HG02840 (cell line): ENCODE measurements around the gene KMO.

Source experiments
- ATAC-seq: cut with Tn5 transposase; IDR thresholded peaks from one replicate; pipeline ENCODE4 v1.9.1; 2021; ENCODE audit warnings: mild to moderate bottlenecking, moderate library complexity, moderate number of reproducible peaks; ENCODE audit not compliant: unreplicated experiment, low FRiP score

KMO gene

DNA sequence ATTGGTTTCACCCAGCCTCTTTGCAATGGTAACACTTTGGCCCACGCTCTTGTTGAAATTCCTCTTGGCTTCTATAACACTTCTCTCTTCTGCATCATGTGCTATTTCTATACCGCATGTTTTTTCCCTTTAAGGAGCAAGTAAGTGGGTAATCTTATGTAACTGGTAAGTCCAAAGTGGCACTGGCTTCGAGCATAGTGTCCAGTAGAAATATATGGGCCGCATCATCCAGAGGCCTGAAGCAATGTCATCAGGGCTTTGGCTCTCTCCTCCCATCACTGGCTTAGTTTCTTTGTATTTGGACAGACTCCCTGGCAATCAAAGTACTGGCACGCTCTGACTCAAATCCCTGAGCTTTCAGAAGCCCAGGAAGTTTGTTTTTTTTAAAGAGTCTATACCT, 90.5 kb downstream of the KMO start:
- ATAC-seq = no peak

- no peak for ATAC-seq
These were observed 92.8 kb downstream of the KMO start for GRCh38 chr1:241624935-241625334.

DNA sequence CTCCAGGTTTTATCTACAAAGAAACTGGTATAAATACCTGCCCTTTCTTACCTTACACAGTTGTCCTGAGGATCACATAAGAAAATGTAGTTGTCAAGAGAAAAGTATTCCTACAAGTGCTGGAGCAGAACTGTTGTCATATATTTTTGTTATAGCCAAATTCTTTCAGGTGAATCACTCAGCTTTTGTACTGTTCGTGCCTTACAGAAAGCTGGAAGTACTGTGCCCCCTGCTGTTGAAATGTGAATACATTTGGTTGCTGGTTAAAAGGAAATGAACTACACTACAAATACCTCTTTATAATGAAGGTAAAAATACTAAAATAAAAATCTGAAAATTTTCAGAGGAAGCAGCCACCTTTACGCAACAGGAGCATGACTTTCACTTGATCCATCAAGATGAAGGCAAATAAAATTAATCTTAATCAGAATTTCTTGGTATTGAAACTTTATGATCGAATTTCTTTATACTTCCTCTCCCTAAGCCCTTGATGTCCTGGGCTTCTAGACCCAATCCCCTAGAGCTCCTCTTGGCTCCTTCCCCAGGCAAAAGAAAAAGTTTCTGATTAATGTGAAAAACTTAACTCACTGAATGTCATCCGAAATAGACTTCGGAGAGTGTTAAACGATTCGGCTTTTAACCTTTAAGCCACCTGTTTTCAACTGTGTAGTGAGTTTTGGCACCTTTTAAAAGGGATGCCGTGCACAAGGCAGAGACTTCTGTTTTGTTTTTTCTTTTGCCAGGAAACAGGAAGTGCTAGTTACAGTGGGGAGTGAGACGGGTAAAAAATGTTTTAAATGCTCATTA, 95.5 kb downstream of the KMO start:
- peak; percentile 66 for ATAC-seq

GRCh38 chr1:241630005-241630404, 97.8 kb downstream of the KMO start:
- no peak for ATAC-seq

GRCh38 chr1:241630476-241630875, 98.3 kb downstream of the KMO start:
- no peak for ATAC-seq

DNA sequence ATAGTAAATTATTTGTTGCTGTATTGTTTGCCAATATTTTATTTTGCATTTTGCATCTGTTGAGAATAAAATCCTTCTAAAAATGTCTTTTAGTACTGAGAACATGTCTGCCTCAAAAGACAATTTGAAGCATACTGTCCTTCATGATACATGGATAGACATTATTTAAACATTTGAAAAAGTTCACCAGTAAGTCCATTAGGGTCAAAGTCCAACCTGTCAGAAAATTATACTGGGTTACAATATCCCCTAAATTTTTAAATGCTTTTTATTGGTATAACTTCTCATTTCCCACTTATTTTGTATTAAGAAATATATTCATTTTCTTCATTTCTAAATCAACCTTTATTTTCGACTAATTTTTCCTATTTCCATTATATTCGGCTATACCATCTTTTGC, 98.7 kb downstream of the KMO start:
- ATAC-seq = no peak

- no peak for ATAC-seq
These were observed 99.5 kb downstream of the KMO start for GRCh38 chr1:241631674-241632073.

- ATAC-seq = no peak
These were observed 100.8 kb downstream of the KMO start for GRCh38 chr1:241632987-241633386.

DNA sequence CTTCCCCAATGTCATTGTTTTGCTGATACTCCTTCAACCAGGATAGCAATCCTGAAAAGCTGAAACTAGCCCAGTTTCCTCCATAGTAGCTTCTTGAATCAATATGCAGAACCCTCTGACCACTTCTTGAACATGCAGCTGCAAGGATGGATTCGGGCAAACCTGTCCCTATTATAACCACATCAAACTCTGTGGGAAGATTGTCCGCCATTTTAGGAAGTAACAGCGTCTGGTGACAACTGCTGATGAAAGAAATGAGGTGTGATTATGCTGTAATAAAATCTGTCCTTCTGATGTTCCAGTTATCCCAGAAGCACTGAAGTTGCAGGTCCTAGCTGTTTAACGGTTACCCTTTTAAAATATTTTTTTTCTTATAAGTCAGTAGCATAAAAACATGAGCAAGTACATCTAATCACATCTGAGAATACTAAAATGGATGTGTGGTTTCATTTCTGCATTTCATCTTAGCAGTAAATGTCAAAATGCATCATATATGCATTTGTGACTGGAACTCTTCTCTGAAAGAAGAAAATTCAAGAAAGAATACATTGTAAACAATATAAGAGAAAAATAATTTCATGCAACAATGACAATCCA, 103.5 kb downstream of the KMO start:
- no peak for ATAC-seq

GRCh38 chr1:241636291-241636690, 104.1 kb downstream of the KMO start:
- no peak for ATAC-seq

DNA sequence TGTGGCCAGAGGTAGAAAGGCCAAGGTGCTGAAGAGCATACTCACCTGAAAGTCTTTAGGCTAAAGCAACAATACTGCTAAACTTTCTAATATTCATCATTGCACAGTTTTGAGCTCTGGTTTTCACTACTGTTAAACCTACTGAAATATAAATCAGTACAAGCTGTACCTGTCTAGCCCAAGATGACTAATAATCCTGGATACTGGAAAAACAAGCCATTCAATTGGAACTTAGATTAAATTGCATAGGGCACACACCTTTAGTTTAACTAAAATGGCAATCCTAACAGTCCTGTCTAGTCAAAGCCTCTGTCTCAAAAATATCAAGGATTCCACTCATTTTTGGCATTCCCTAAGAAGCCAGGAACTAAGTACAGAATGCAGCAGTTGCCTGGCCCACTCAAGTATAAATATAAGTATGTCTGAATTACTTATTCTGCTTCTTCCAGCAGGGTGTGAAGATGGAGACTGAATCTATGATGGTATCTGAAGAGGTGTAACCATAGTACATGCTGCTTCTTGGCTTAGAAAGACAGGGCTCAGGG, 104.9 kb downstream of the KMO start:
- no peak for ATAC-seq

DNA sequence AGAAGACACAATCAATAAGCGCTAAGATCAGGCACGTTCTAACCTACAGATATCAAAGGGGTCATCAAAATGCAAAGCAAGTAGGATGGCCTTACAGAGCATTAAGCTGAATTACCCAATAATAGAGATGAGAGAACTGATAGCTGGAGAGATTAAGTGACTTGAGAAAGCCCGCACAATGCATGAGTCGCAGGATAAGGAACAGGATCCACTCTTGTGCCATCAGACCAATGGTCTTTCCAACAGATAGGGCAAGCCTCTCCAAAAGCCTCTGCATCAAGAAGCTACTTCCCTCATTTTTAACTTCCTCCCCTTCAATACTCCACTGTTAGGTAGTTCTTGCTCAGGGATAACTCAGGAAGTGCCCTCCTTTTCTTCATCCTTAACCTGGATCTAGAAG, 105.4 kb downstream of the KMO start:
- no peak for ATAC-seq

DNA sequence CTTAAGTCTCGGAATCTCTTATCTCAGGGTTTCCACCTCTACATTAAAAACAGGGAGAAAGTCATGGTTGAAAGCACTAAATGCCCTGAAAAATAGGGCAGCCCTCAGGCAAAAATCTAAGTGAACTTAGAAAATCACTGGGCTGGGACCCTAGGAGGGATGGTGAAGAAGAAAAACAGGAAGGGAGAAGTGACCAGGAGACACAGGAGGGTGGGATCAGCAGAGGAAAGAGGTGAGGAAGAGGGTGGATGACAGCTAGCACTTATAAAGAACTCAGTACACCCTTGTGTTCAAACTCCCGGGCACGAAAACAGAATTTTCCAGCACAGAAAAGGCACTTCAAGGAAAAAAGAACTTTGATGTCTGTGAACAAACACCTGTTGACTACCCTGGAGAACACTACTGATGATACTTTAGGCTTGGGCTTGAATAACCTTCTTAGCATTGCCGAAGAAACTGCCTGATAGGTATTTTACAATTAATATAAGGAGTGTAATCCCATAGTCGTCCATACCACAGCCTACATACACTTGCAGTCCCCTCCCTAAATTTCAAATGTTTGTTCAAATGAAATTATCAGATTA, 106.0 kb downstream of the KMO start:
- ATAC-seq = no peak

DNA sequence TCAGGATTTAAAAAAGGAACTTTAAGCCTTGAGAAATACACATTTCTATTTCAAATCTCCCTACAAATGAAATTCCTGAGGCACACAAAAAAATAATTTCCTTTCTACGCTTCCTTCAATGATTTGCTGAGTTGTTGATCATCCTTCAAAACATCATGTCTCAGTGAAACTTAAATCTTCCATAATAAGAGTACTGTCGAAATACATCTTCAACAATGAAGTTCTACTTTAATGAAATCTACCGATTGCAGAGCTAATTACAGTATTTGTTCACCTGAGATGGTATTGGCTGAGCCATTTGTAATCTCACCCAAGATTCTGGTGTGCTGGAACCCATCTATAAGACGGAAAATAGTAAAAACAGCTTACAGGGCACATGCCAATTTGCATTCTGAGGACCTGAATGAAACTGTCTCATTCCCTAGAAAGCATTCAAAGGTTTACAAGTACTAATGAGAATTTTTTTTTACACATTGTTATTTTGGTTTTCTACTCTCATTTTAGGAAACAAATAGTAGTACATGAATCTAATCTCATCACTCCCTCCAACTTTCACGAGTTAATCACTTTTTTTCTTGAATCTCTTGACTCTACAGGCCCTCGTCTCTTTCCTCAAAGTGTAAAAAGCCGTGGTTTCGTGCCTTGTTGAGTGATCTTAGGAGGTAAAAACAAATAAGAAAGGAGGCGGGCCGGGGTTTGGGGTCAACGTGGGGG, 106.9 kb downstream of the KMO start:
- ATAC-seq = peak; percentile 1

GRCh38 chr1:241639623-241640148, 107.5 kb downstream of the KMO start:
- no peak for ATAC-seq

DNA sequence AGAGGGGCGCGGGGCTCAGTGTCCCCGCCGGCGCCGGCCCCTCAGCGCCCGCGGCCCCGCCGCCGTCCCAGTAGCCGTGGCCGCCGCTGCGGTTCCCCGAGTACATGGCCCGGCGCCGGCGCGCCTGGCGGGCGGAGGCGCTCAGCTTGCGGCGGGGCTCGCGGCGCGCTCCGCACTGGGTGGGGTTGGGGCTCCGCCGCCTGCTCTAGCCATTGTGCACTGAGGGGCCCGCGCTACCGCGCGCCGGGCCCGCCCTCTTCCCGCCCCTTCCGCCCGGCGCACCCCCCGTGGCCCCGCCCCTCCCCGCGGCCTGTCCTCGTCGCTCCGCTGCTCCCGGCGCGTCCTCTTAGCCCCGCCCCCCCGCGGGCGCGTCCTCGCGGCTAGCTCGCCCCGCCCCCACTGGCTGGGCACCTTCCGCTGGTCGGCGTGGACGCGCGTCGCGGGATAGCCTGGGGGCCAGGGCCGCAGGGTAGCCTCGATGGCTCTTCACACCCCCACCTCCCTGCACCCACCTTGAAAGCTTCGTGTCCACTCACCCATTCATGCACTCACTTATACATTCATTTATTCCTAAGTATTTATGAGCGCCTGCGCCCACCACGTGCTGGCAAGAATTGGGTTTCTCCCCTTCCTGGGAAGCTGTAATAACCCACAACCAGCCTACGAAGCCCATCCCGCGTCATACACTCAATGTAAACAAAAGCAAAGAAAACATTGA, 108.1 kb downstream of the KMO start, which contains the start of the genes CHML and OPN3:
Gene CHML, minus strand, starts transcription at position 221 of the 718 bp plus-strand sequence. CDS start 4,603 bp downstream, outside the sequence.
Gene OPN3, minus strand, starts transcription at position 221 of the 718 bp plus-strand sequence. Its CDS starts 115 bp downstream, at position 106.
- ATAC-seq = peak; percentile 91

GRCh38 chr1:241640867-241641622, 108.9 kb downstream of the KMO start:
- no peak for ATAC-seq

GRCh38 chr1:241641773-241642592, 109.8 kb downstream of the KMO start:
- ATAC-seq = no peak
